Liver (tissue), 9 donors: ENCODE measurements around the gene CCDC154. TPM values are rescaled to one million over a fixed set of nuclear protein-coding genes. Genes with fewer than 3 reads are reported as not detected.
A peak's percentile ranks its signal among the peaks of the same experiment; 100 is the strongest.

Source experiments
- DNase-seq: peaks from one replicate; pipeline ENCODE4 v3.0.0-alpha.2; 2017; ENCODE audit warnings: low spot score
- H3K27ac ChIP-seq, 2 donors: one replicate each; pipeline ENCODE4 v1.7.0; 2013; ENCODE audit warnings: inconsistent platforms in 2 of 2, low read length in 2 of 2, control low read depth in 1 of 2, low read depth in 1 of 2, mild to moderate bottlenecking in 1 of 2
- H3K27me3 ChIP-seq, 4 donors: one replicate each; pipeline versions ENCODE4 v1.6.1 to v1.7.0; 2013; ENCODE audit warnings: low read length in 3 of 4, inconsistent platforms in 1 of 4, mild to moderate bottlenecking in 1 of 4, moderate library complexity in 1 of 4; ENCODE audit not compliant: control insufficient read depth in 4 of 4, insufficient read depth in 4 of 4
- H3K36me3 ChIP-seq, 4 donors: one replicate each; pipeline versions ENCODE4 v1.6.1 to v1.7.0; 2013; ENCODE audit warnings: low read length in 3 of 4, mild to moderate bottlenecking in 3 of 4, low read depth in 1 of 4, moderate library complexity in 1 of 4; ENCODE audit not compliant: control insufficient read depth in 4 of 4, insufficient read depth in 3 of 4
- H3K4me1 ChIP-seq, 4 donors: one replicate each; pipeline versions ENCODE4 v1.6.1 to v1.7.0; 2013; ENCODE audit warnings: low read length in 3 of 4, mild to moderate bottlenecking in 3 of 4, moderate library complexity in 1 of 4; ENCODE audit not compliant: control insufficient read depth in 4 of 4, insufficient read depth in 4 of 4
- H3K4me3 ChIP-seq, 3 donors: one replicate each; pipeline versions ENCODE4 v1.6.1 to v1.7.0; 2013; ENCODE audit warnings: low read length in 3 of 3, control low read depth in 1 of 3, low read depth in 1 of 3, mild to moderate bottlenecking in 1 of 3
- H3K9ac ChIP-seq, 2 donors: one replicate each; pipeline ENCODE4 v1.7.0; 2013; ENCODE audit warnings: low read length in 2 of 2, mild to moderate bottlenecking in 2 of 2, moderate library complexity in 2 of 2, control low read depth in 1 of 2, low read depth in 1 of 2
- H3K9me3 ChIP-seq, 4 donors: one replicate each; pipeline versions ENCODE4 v1.6.1 to v1.7.0; 2013; ENCODE audit warnings: low read length in 3 of 4; ENCODE audit not compliant: control insufficient read depth in 4 of 4
- CTCF ChIP-seq: fragments of 150-350 bp; IDR thresholded peaks from 2 replicates; pipeline ENCODE4 v1.5.1; 2017; ENCODE audit warnings: improper control_type of control experiment, low read depth, low read length; ENCODE audit not compliant: missing input control
- EGR1 ChIP-seq, 2 donors: IDR thresholded peaks; 2 replicates each; pipeline ENCODE4 v1.6.1; 2016 to 2018; ENCODE audit warnings: antibody characterized with exemption in 2 of 2, low read depth in 2 of 2
- HNF4A ChIP-seq, 2 donors: conservative IDR thresholded peaks; 2 replicates each; pipeline ENCODE4 v1.6.1; 2016; ENCODE audit warnings: antibody characterized with exemption in 2 of 2, mild to moderate bottlenecking in 2 of 2
- HNF4G ChIP-seq: IDR thresholded peaks from 2 replicates; pipeline ENCODE4 v1.6.1; 2016; ENCODE audit warnings: antibody characterized with exemption
- JUND ChIP-seq, 2 donors: IDR thresholded peaks; 2 replicates each; pipeline ENCODE4 v1.6.1; 2016; ENCODE audit warnings: antibody characterized with exemption in 2 of 2
- MAX ChIP-seq: IDR thresholded peaks from 2 replicates; pipeline ENCODE4 v1.6.1; 2016; ENCODE audit warnings: antibody characterized with exemption
- NR2F2 ChIP-seq: IDR thresholded peaks from 2 replicates; pipeline ENCODE4 v1.6.1; 2016; ENCODE audit warnings: antibody characterized with exemption
- REST ChIP-seq: IDR thresholded peaks from 2 replicates; pipeline ENCODE4 v1.6.1; 2016; ENCODE audit warnings: antibody characterized with exemption, mild to moderate bottlenecking
- WGBS: extraction: QIAGEN DNeasy Blood & Tissue Kit; methylation state at CpG from one replicate; pipeline ENCODE4 v1.1.7; 2013; 5-methylcytosine and 5-hydroxymethylcytosine counted together
- polyA plus RNA-seq, 2 donors: library from polyadenylated mRNA; stranded (reverse) in 1 of 2; unstranded in 1 of 2; fragments of 200-250 nt in 1 of 2; fragments of >200 nt in 1 of 2; fragmentation: Nextera tagmentation in 1 of 2; extraction: Ambion mirVana in 1 of 2; gene quantifications; one replicate each; pipeline versions ENCODE4 v1.2.1 to v1.2.3, GENCODE V29; 2013 to 2015
- total RNA-seq, 2 donors: library from RNA; depleted of rRNA; stranded (reverse); fragments of >200 nt; gene quantifications; one replicate each; pipeline ENCODE4 v1.2.3, GENCODE V29; 2014
- donor health status: healthy.
- donor health status: healthy.
- donor health status: healthy.
- donor health status: healthy.
- donor health status: healthy.

The CCDC154 gene
- total and polyA plus RNA-seq, 4 donors = 0.18 to 0.42 (median 0.39) TPM; not detected in 1

- Histone ChIP-seq H3K9me3 (no peaks in the 10 kb centered on the region), H3K27ac (no peak overlapping the region), H3K27me3 (no peaks in the 10 kb centered on the region), H3K4me3 (no peak overlapping the region), H3K4me1 (peaks cover 6 to 21% (median 18%) of the 10 kb centered on the region in 4 donors), H3K36me3 (peaks cover 0 to 3% (median under 1%) of the 10 kb centered on the region in 4 donors), H3K9ac (no peak overlapping the region)
- DNase-seq = no peak
- TF ChIP-seq NR2F2 (no peak), MAX (no peak), HNF4G (no peak), REST (no peak), JUND (IDR thresholded peaks at IDR 0.05) (no peak)
- 90% methylated on average over 3 of the region's 3 CpGs for WGBS
These were observed 27.8 kb downstream of the CCDC154 start for GRCh38 chr16:1416521-1416941.

- peaks cover 3 to 16% (median 10%) of the 10 kb centered on the region in 4 donors for H3K4me1 ChIP-seq
These were observed 29.7 kb downstream of the CCDC154 start, which contains the start of gene UNKL for GRCh38 chr16:1414532-1415260. Gene UNKL, minus strand, starts transcription at chr16:1414704. Its CDS starts 13 bp downstream, at chr16:1414691.

More at GRCh38 chr16:1414532-1415260, 29.7 kb downstream of the CCDC154 start, which contains the start of gene UNKL:
- H3K36me3 ChIP-seq = peaks cover 0 to 8% (median 5%) of the 10 kb centered on the region in 4 donors
- H3K27me3 ChIP-seq = no peaks in the 10 kb centered on the region
- WGBS = 4% methylated on average over 72 of the region's 72 CpGs
- peak within 1 kb of the TSS in 1 of 2 donors; percentile 81 for H3K9ac ChIP-seq
- no peaks in the 10 kb centered on the region for H3K9me3 ChIP-seq
- TF ChIP-seq CTCF (no peak), MAX (no peak), EGR1 (IDR thresholded peaks at IDR 0.05; ENCODE audit: low read depth in 2 of 2) (no peak), HNF4A (conservative IDR thresholded peaks at IDR 0.05) (no peak), NR2F2 (no peak)
- peak within 1 kb of the TSS; percentile 62 to 64 for H3K27ac ChIP-seq
- peak; percentile 79 for DNase-seq
- peak within 1 kb of the TSS; percentile 61 to 100 (median 80) for H3K4me3 ChIP-seq
